Upper lobe of left lung (tissue), 6 donors: Measurements from ENCODE around the gene INO80D. TPM values are rescaled to one million over a fixed set of nuclear protein-coding genes. Genes with fewer than 3 reads are reported as not detected.
A peak's percentile ranks its signal among the peaks of the same experiment; 100 is the strongest.
"Not testable (repeated sequence)": the region's sequence is repeated elsewhere in the genome, so short reads cannot be mapped to it uniquely, and the experiment has no call there.

Experiments used
- ATAC-seq, 2 donors: fragments of 200-7000 bp; cut with Tn5 transposase; one replicate each; pipeline ENCODE4 v1.9.1; 2022; ENCODE audit warnings: mild to moderate bottlenecking in 2 of 2, moderate library complexity in 2 of 2; ENCODE audit not compliant: low FRiP score in 2 of 2
- DNase-seq, 2 donors: peaks; one replicate each; pipeline ENCODE4 v3.0.0-alpha.2; 2019 to 2020
- H3K27ac ChIP-seq, 4 donors: fragments of 200-600 bp; sonication (generic); one replicate each; pipeline ENCODE4 v1.5.1; 2016 to 2019
- H3K27me3 ChIP-seq, 4 donors: fragments of 200-600 bp; sonication (generic); one replicate each; pipeline ENCODE4 v1.5.1; 2017 to 2019
- H3K36me3 ChIP-seq, 4 donors: fragments of 200-600 bp; sonication (generic); one replicate each; pipeline ENCODE4 v1.5.1; 2016 to 2019
- H3K4me1 ChIP-seq, 4 donors: fragments of 200-600 bp; sonication (generic); one replicate each; pipeline ENCODE4 v1.5.1; 2018 to 2019
- H3K4me3 ChIP-seq, 4 donors: fragments of 200-600 bp; sonication (generic); one replicate each; pipeline ENCODE4 v1.5.1; 2017 to 2019; ENCODE audit warnings: mild to moderate bottlenecking in 2 of 4, moderate library complexity in 1 of 4
- H3K9me3 ChIP-seq, 4 donors: fragments of 200-600 bp; sonication (generic); one replicate each; pipeline ENCODE4 v1.5.1; 2018 to 2019
- EP300 ChIP-seq, 4 donors: sonication (generic); formaldehyde crosslinking; IDR thresholded peaks; one replicate each; pipeline ENCODE4 v1.5.1; 2017; ENCODE audit warnings: antibody characterized with exemption in 4 of 4, control low read depth in 2 of 4
- POLR2A ChIP-seq, 4 donors: fragments of 450-650 bp; IDR thresholded peaks; one replicate each; pipeline ENCODE4 v1.5.1; 2016 to 2017; ENCODE audit warnings: antibody characterized with exemption in 4 of 4, mild to moderate bottlenecking in 2 of 4
- POLR2AphosphoS5 ChIP-seq, 2 donors: sonication (generic); formaldehyde crosslinking; IDR thresholded peaks; one replicate each; pipeline ENCODE4 v1.5.1; 2017; ENCODE audit warnings: antibody characterized with exemption in 2 of 2
- WGBS, 2 donors: methylation state at CpG; one replicate each; pipeline ENCODE4 v1.1.5; 2017 to 2018; 5-methylcytosine and 5-hydroxymethylcytosine counted together
- total RNA-seq, 6 donors: library from RNA; depleted of rRNA in 4 of 6; stranded (reverse); fragments of >200 nt in 4 of 6; gene quantifications; one replicate each; pipeline versions ENCODE4 v1.1.0 to v1.2.1, GENCODE V29; 2016 to 2021
- TF ChIP-seq, protein P1 (sequence below), 6 experiments: fragments of 450-650 bp in 4 of 6; fragments of 200-600 bp in 2 of 6; sonication (generic) in 2 of 6; IDR thresholded peaks; one replicate each; pipeline ENCODE4 v1.5.1; 2016 to 2019; ENCODE audit warnings: antibody characterized with exemption in 6 of 6
- donor health status: DM: no; HTN: no; CAD: no; lungs with moderate emphysema.
- donor health status: DM: no; HTN: yes; CAD: no; lungs with severe emphysema.

INO80D gene
- total RNA-seq, 6 donors from 2014 or later: 13.0 to 50.3 (median 21.9) TPM

DNA sequence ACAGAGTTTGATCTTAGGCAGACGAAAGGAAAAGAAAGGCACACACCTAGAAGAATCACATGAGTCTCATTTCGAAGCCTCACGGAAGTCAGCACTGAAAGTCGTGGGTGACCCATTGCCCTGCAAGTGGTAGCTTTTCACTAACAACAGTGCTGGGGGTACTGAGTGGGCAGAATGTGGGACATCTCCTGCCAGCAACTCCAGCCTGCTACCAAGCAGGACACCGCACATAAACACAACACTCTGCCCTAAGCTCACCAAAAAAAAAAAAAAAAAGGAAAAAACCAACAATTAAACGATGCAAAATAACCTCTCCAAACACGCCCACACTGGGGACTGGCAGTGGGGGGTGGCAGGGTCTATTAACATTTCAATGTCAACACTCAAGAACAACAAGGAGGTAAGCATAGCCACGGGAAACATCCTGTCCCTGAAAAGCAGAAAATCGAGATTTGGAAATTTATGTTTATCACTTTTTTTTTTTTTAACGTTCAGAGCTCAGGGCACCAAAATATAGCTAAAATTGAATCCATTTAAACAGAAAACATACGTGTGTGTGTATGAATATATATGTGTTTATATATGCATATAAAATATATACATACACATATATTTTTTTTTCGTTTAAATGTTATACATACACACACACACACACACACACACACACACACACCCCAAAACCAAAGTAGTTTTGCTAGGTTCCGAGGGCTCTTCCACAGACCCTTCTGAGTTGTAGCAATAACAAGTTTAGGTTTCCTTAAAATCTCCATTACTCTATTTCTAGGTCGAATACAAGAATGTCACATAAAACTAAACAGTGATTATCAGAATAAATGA is 2.2 kb downstream of the INO80D start:
- Histone ChIP-seq H3K27ac (peak overlapping the region; percentile 97 to 100 (median 98)), H3K4me3 (peak overlapping the region in 3 of 4 donors; percentile 77 to 82 (median 80)), H3K9me3 (no peaks in the 10 kb centered on the region), H3K4me1 (peaks cover 15 to 23% (median 17%) of the 10 kb centered on the region in 4 donors), H3K36me3 (no peaks in the 10 kb centered on the region), H3K27me3 (no peaks in the 10 kb centered on the region)
- WGBS, 2 donors: 4 to 6% methylated on average over 14 of the region's 14 CpGs
- ATAC-seq (no peak), DNase-seq (peak in 1 of 2 donors; percentile 40)
- no peak for TF ChIP-seq POLR2AphosphoS5 (IDR thresholded peaks at IDR 0.05)
- no peak for TF ChIP-seq EP300 (IDR thresholded peaks at IDR 0.05)
- TF ChIP-seq, protein P1, sequence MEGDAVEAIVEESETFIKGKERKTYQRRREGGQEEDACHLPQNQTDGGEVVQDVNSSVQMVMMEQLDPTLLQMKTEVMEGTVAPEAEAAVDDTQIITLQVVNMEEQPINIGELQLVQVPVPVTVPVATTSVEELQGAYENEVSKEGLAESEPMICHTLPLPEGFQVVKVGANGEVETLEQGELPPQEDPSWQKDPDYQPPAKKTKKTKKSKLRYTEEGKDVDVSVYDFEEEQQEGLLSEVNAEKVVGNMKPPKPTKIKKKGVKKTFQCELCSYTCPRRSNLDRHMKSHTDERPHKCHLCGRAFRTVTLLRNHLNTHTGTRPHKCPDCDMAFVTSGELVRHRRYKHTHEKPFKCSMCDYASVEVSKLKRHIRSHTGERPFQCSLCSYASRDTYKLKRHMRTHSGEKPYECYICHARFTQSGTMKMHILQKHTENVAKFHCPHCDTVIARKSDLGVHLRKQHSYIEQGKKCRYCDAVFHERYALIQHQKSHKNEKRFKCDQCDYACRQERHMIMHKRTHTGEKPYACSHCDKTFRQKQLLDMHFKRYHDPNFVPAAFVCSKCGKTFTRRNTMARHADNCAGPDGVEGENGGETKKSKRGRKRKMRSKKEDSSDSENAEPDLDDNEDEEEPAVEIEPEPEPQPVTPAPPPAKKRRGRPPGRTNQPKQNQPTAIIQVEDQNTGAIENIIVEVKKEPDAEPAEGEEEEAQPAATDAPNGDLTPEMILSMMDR (IDR thresholded peaks at IDR 0.05): no peak
- TF ChIP-seq POLR2A (IDR thresholded peaks at IDR 0.05): no peak

DNA sequence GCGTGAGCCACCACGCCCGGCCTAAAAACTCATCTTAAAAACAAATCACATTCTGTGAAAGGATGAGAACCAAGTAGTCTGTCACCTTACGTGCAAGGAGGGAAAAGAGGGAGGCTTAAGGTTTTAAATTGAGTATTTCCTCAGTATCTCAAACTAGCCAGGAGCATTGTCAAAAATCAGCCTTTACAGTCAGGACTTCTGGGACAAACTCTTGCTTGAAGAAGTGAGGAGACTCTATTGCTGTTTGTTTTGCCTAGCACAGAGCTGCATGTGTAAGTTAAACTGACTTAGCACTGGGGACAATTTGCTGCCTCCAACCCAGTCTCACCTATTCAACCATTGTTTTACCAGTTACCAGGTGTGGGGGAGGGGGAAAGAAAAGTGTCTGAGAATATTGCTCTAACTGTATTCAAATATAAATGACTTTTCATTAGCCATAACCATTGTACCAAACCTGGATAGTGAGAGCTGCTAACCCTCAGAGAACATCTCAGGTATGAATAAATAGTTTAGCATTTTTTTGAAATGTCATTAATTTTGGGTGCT is 3.6 kb downstream of the INO80D start:
- Histone ChIP-seq H3K27ac (no peak overlapping the region), H3K36me3 (no peaks in the 10 kb centered on the region), H3K4me1 (peaks cover 11 to 21% (median 14%) of the 10 kb centered on the region in 4 donors), H3K4me3 (no peak overlapping the region), H3K27me3 (no peaks in the 10 kb centered on the region), H3K9me3 (no peaks in the 10 kb centered on the region)
- DNase-seq: no peak
- WGBS, 2 donors: 81 to 98% methylated on average over 4 of the region's 4 CpGs
- no peak for ATAC-seq
- TF ChIP-seq, protein P1 (IDR thresholded peaks at IDR 0.05): no peak
- TF ChIP-seq POLR2A (IDR thresholded peaks at IDR 0.05) (no peak), POLR2AphosphoS5 (IDR thresholded peaks at IDR 0.05) (no peak), EP300 (IDR thresholded peaks at IDR 0.05) (no peak)

DNA sequence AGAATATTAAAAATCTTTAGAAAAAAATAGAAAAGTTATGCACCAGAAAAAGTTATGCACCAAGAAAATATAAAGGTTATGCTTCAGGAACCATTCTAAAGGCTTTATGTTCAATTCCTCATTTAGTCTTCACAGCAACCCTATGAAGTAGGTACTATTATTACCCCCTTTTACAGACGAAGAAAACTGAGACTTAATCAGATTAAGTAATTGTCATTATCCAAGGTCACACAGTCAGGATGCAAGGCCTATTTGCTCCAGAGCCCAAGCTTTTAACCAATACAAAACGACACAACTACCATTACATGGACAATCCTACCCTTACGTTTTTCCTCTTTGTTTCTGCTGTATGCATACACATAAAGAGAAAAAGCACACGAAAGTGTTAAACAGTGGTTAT is 5.0 kb downstream of the INO80D start:
- H3K4me1 ChIP-seq: peaks cover 5 to 14% (median 9%) of the 10 kb centered on the region in 4 donors
- WGBS, 2 donors: 81 to 84% methylated on average over 4 of the region's 4 CpGs
- no peaks in the 10 kb centered on the region for H3K27me3 ChIP-seq
- no peak overlapping the region for H3K27ac ChIP-seq
- DNase-seq (no peak), ATAC-seq (no peak)
- H3K36me3 ChIP-seq: no peaks in the 10 kb centered on the region
- TF ChIP-seq EP300 (IDR thresholded peaks at IDR 0.05) (no peak), POLR2AphosphoS5 (IDR thresholded peaks at IDR 0.05) (no peak), POLR2A (IDR thresholded peaks at IDR 0.05) (no peak)
- TF ChIP-seq, protein P1 (IDR thresholded peaks at IDR 0.05): no peak
- H3K9me3 ChIP-seq: no peaks in the 10 kb centered on the region
- H3K4me3 ChIP-seq: no peak overlapping the region

DNA sequence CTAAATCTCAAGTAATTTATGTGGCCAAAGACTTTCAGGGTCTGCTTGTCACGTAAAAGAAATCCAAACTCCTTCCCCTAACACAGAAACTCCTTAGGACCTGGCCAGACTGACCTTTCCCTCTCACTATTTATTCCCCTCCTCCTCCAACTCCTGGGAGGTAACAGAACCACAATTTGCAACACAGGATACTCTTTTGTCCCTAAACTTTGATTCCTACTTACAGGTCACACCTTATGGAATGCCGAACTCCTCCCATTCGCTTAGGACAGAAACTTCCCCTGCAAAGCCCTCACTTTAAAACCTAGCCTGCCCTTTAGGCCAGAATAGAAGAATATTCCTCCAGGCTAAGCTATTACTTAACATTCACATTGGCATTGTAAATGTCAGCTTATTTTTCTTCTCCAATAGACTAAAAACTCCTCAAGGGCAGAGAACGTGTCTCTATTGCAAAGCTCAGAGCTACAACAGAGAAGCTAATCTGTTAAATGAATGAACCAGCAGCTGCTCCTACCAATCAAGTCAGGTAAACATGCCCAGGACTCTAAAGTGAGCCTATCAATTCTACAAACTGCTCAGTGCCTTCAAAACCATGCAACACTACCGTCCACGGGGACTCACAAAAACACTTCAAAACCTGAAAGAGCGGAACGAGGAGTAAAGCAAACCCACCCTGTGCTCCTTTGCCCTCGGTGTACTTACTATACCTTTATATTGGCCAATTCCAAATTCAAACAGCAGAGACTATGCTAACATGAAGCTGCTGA is 6.1 kb downstream of the INO80D start:
- H3K27ac ChIP-seq: no peak overlapping the region
- H3K4me3 ChIP-seq: no peak overlapping the region
- H3K27me3 ChIP-seq: no peaks in the 10 kb centered on the region
- WGBS, 2 donors: 69 to 73% methylated on average over 9 of the region's 9 CpGs
- H3K4me1 ChIP-seq: peaks cover 5 to 14% (median 9%) of the 10 kb centered on the region in 4 donors
- no peaks in the 10 kb centered on the region for H3K36me3 ChIP-seq
- ATAC-seq: no peak
- no peak for DNase-seq
- TF ChIP-seq, protein P1 (IDR thresholded peaks at IDR 0.05): no peak
- no peak for TF ChIP-seq EP300 (IDR thresholded peaks at IDR 0.05)
- no peak for TF ChIP-seq POLR2AphosphoS5 (IDR thresholded peaks at IDR 0.05)
- no peak for TF ChIP-seq POLR2A (IDR thresholded peaks at IDR 0.05)
- H3K9me3 ChIP-seq: no peaks in the 10 kb centered on the region

DNA sequence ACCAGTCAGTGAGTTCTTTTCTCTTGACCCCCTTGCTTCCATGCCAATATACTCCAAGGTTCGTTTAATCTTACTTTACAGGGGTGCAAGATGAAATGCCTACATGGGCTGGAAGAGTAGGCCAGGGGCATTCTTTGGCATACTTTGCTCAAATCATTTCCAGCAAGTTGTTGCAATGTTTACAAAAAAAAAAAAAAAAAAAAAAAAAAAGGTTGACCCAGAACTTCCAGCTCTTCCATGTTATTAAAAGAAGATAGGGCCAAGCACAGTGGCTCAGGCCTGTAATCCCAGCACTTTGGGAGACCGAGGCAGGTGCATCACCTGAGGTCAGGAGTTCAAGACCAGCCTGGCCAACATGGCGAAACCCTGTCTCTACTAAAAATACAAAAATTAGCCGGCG is 8.1 kb downstream of the INO80D start:
- not testable (repeated sequence) for DNase-seq, ATAC-seq, H3K4me1 ChIP-seq, H3K4me3 ChIP-seq, H3K27me3 ChIP-seq, H3K27ac ChIP-seq, H3K9me3 ChIP-seq, H3K36me3 ChIP-seq
- 83 to 86% methylated on average over 5 of the region's 5 CpGs for WGBS, 2 donors
